ENCODE data around the gene HERC4. TPM values are rescaled to one million over a fixed set of nuclear protein-coding genes. Genes with fewer than 3 reads are reported as not detected.

The HERC4 gene
- total and polyA plus RNA-seq, 4 donors, result 7.3 to 53.2 (median 16.0) TPM

GRCh38 chr10:68095153-68095552 is 20.1 kb upstream of the HERC4 start:
- Histone ChIP-seq H3K9ac (ENCODE audit: low read depth in 1 of 2, low read length in 2 of 2) (no peak overlapping the region), H3K4me3 (ENCODE audit: low read depth in 1 of 3, low read length in 3 of 3) (no peak overlapping the region), H3K36me3 (ENCODE audit: control insufficient read depth in 4 of 4, insufficient read depth in 3 of 4, low read depth in 1 of 4, low read length in 3 of 4) (no peaks in the 10 kb centered on the region), H3K27me3 (ENCODE audit: control insufficient read depth in 4 of 4, insufficient read depth in 4 of 4, low read length in 3 of 4) (no peaks in the 10 kb centered on the region), H3K9me3 (ENCODE audit: control insufficient read depth in 4 of 4, low read length in 3 of 4) (no peaks in the 10 kb centered on the region), H3K4me1 (ENCODE audit: control insufficient read depth in 4 of 4, insufficient read depth in 4 of 4, low read length in 3 of 4) (no peaks in the 10 kb centered on the region), H3K27ac (ENCODE audit: low read depth in 1 of 2, low read length in 2 of 2) (no peak overlapping the region)
- no peak for DNase-seq (ENCODE audit: low spot score)
- 87% methylated on average over 2 of the region's 2 CpGs for WGBS
- TF ChIP-seq JUND (IDR thresholded peaks at IDR 0.05) (no peak), FOXA2 (IDR thresholded peaks at IDR 0.05) (no peak), TAF1 (conservative IDR thresholded peaks at IDR 0.05) (no peak), NR2F2 (IDR thresholded peaks at IDR 0.05) (no peak), EGR1 (IDR thresholded peaks at IDR 0.05; ENCODE audit: low read depth in 2 of 2) (no peak), REST (IDR thresholded peaks at IDR 0.05) (no peak), HNF4G (IDR thresholded peaks at IDR 0.05) (no peak)

GRCh38 chr10:68092512-68092911 is 17.4 kb upstream of the HERC4 start:
- peaks cover 0 to 4% (median 3%) of the 10 kb centered on the region in 4 donors for H3K4me1 ChIP-seq (ENCODE audit: control insufficient read depth in 4 of 4, insufficient read depth in 4 of 4, low read length in 3 of 4)
- WGBS, result 94% methylated on average over 2 of the region's 2 CpGs
- no peaks in the 10 kb centered on the region for H3K9me3 ChIP-seq (ENCODE audit: control insufficient read depth in 4 of 4, low read length in 3 of 4)
- H3K27me3 ChIP-seq (ENCODE audit: control insufficient read depth in 4 of 4, insufficient read depth in 4 of 4, low read length in 3 of 4), result no peaks in the 10 kb centered on the region
- H3K9ac ChIP-seq (ENCODE audit: low read depth in 1 of 2, low read length in 2 of 2), result no peak overlapping the region
- DNase-seq (ENCODE audit: low spot score), result no peak
- H3K36me3 ChIP-seq (ENCODE audit: control insufficient read depth in 4 of 4, insufficient read depth in 3 of 4, low read depth in 1 of 4, low read length in 3 of 4), result no peaks in the 10 kb centered on the region
- no peak overlapping the region for H3K4me3 ChIP-seq (ENCODE audit: low read depth in 1 of 3, low read length in 3 of 3)
- no peak for TF ChIP-seq HNF4A (conservative IDR thresholded peaks at IDR 0.05)
- TF ChIP-seq MAX (IDR thresholded peaks at IDR 0.05), result no peak
- no peak for TF ChIP-seq RAD21 (IDR thresholded peaks at IDR 0.05)
- no peak for TF ChIP-seq JUND (IDR thresholded peaks at IDR 0.05)
- no peak for TF ChIP-seq YY1 (IDR thresholded peaks at IDR 0.05)
- TF ChIP-seq GABPA (IDR thresholded peaks at IDR 0.05 in 1 of 2, conservative IDR thresholded peaks at IDR 0.05 in 1 of 2), result no peak
- no peak for TF ChIP-seq TAF1 (conservative IDR thresholded peaks at IDR 0.05)
- TF ChIP-seq FOXA2 (IDR thresholded peaks at IDR 0.05), result no peak
- TF ChIP-seq EGR1 (IDR thresholded peaks at IDR 0.05; ENCODE audit: low read depth in 2 of 2), result no peak
- TF ChIP-seq SP1 (IDR thresholded peaks at IDR 0.05), result no peak
- no peak for TF ChIP-seq ZBTB33 (IDR thresholded peaks at IDR 0.05)
- no peak for TF ChIP-seq CTCF (IDR thresholded peaks at IDR 0.05; ENCODE audit: low read depth, low read length, missing input control)
- H3K27ac ChIP-seq (ENCODE audit: low read depth in 1 of 2, low read length in 2 of 2), result no peak overlapping the region
